Upper lobe of right lung (tissue), 1 donor: ENCODE results near the gene HPX. TPM values are rescaled to one million over a fixed set of nuclear protein-coding genes. Genes with fewer than 3 reads are reported as not detected.
A peak's percentile ranks its signal among the peaks of the same experiment; 100 is the strongest.

Source experiments
- ATAC-seq: fragments of 200-7000 bp; cut with Tn5 transposase; one replicate; pipeline ENCODE4 v1.9.1; 2020; ENCODE audit warnings: mild to moderate bottlenecking, moderate library complexity
- DNase-seq: peaks from one replicate; pipeline ENCODE4 v3.0.0-alpha.2; 2020
- H3K27ac ChIP-seq: fragments of 200-600 bp; one replicate; pipeline ENCODE4 v1.8.0; 2022
- H3K27me3 ChIP-seq: fragments of 200-600 bp; one replicate; pipeline ENCODE4 v1.8.0; 2022; ENCODE audit warnings: mild to moderate bottlenecking
- H3K36me3 ChIP-seq: fragments of 200-600 bp; one replicate; pipeline ENCODE4 v1.8.0; 2022
- H3K4me1 ChIP-seq: fragments of 200-600 bp; one replicate; pipeline ENCODE4 v1.8.0; 2022
- H3K4me3 ChIP-seq: fragments of 200-600 bp; one replicate; pipeline ENCODE4 v1.8.0; 2022; ENCODE audit warnings: mild to moderate bottlenecking
- H3K9me3 ChIP-seq: fragments of 200-600 bp; one replicate; pipeline ENCODE4 v1.8.0; 2022
- CTCF ChIP-seq: fragments of 200-600 bp; IDR thresholded peaks from one replicate; pipeline ENCODE4 v1.8.0; 2022; ENCODE audit warnings: antibody characterized with exemption
- intact Hi-C: fragments of 100-400 bp; cut with DNase I; formaldehyde crosslinking; loops from one replicate; pipeline ENCODE4 v1.11.0; 2022
- total RNA-seq: library from RNA; stranded (reverse); fragmentation: NEBNext Ultra II Directional; extraction: Animal tissue kit (Norgen Biotek cat#: 25700); gene quantifications from one replicate; pipeline ENCODE4 v1.2.1, GENCODE V29; 2021
- donor health status: DM: no; HTN: yes; CAD: no; lungs with severe emphysema.

Gene HPX
- total RNA-seq, 1 donor from 2014 or later: 1.4 TPM

DNA sequence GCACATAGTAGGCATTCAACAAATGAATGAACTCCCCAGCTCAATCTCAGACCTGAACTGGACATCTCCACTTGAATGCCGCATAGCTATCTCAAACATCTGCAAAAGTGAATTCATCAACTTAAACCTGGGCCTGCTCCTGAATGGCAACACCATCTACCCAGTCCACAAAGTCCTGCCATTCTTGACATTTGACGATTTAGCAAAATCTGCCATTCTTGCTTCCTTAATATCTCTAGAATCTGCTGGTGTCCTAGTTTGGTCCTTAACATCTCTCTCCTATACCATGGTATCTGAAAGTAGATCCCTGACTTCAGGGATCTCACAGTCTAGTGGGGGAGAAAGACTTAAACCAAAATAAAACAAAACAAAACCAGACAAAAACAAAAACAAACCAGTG is 12.4 kb upstream of the HPX start:
- H3K4me3 ChIP-seq: no peak overlapping the region
- ATAC-seq (no peak), DNase-seq (no peak)
- no peak for TF ChIP-seq CTCF
- H3K4me1 ChIP-seq: no peaks in the 10 kb centered on the region
- peaks cover 93% of the 10 kb centered on the region for H3K36me3 ChIP-seq
- no peaks in the 10 kb centered on the region for H3K27me3 ChIP-seq
- no peaks in the 10 kb centered on the region for H3K9me3 ChIP-seq
- intact Hi-C loops: no loop called here
- H3K27ac ChIP-seq: no peak overlapping the region

DNA sequence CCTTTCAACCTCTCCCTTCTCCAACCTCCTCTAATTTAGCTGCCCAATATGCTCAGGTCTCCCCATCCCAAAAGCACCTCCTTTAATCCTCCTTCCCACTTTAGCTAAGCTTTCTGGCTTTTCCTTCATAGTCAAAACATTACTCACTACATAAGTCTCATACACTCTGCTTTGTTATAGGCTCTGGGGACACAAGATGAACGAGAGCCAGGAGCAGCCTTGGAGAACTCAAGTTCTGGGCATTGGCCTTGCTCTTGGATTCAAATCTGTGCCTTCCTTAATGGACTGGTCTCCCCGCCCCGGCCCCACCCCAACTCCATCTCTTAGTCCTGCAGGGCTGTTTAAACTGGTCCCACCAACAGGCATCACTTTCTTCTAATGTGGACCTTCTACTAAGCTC is 11.4 kb upstream of the HPX start:
- Histone ChIP-seq H3K4me1 (no peaks in the 10 kb centered on the region), H3K36me3 (peaks cover 84% of the 10 kb centered on the region), H3K9me3 (no peaks in the 10 kb centered on the region), H3K27ac (no peak overlapping the region), H3K4me3 (no peak overlapping the region), H3K27me3 (no peaks in the 10 kb centered on the region)
- DNase-seq (no peak), ATAC-seq (no peak)
- intact Hi-C loops: no loop called here
- no peak for TF ChIP-seq CTCF

DNA sequence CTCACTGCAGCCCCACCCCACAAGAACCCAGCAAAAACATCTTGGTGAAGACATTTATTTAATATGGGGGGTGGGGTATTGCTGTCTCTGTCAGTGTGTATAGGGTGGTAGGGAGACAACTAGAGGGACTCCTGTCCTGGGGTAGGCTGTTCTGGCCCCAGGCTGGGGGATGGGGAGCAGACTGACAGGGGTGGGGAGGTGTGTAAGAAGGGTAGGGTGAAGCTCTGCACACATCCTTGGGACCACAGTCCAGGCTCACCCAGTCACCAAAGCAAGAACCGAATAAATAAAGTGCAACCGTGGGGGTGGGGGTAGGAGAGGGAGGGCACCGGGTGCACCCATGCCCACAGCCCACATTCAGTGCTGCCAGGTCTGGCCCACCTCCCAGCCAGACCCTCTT is 7.8 kb upstream of the HPX start:
- no peaks in the 10 kb centered on the region for H3K27me3 ChIP-seq
- intact Hi-C loops: no loop called here
- no peak for DNase-seq
- no peak for TF ChIP-seq CTCF
- no peaks in the 10 kb centered on the region for H3K9me3 ChIP-seq
- ATAC-seq: no peak
- no peak overlapping the region for H3K4me3 ChIP-seq
- no peak overlapping the region for H3K27ac ChIP-seq
- H3K36me3 ChIP-seq: peaks cover 48% of the 10 kb centered on the region
- no peaks in the 10 kb centered on the region for H3K4me1 ChIP-seq

DNA sequence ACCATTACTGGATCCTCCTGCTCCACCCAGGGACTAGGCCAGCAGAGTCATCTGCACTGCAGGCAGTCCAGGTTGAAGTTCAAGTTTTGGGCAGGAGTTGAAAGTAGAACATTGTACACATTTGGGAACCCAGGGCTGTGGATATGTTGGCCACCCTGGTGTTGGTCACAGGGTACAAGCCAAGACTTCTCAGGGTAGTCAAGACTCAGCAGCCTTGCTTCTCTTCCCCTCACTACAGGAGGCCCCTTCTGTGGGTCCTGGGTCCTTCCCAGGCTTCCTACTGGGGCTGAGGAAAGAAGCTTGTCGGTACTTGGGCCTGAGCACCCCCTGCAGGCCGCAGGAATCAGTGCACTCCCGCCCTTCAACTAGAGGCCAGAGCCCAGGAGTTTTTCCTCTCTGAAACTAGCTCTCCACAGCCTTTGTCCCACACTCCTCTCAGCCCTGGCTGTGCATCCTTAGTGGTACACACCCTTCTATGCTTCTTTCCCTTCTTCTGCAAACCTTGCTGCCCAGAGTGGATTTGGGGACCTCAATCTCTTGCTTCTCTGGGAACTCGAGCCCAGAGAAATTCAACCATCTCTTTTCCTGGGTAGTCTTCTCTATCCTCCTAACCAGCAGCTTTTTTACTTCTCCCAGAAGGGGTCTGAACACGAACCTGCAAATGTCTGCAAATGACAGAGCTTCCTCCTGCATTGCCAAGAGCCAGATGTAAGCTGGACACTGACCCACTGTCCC is 2.6 kb upstream of the HPX start:
- DNase-seq: peak; percentile 78
- peak; percentile 90 for ATAC-seq
- Histone ChIP-seq H3K36me3 (no peaks in the 10 kb centered on the region), H3K4me3 (no peak overlapping the region), H3K4me1 (no peaks in the 10 kb centered on the region), H3K27me3 (no peaks in the 10 kb centered on the region), H3K9me3 (no peaks in the 10 kb centered on the region), H3K27ac (no peak overlapping the region)
- intact Hi-C loops: loop anchor here (5.0 kb wide), 1 partner anchor 61 kb away; no protein-coding TSS in a partner anchor
- TF ChIP-seq CTCF: peak; percentile 85

GRCh38 chr11:6442441-6442840 is 1.7 kb upstream of the HPX start:
- no peak for TF ChIP-seq CTCF
- no peaks in the 10 kb centered on the region for H3K27me3 ChIP-seq
- no peaks in the 10 kb centered on the region for H3K9me3 ChIP-seq
- no peak for ATAC-seq
- no peak for DNase-seq
- no peaks in the 10 kb centered on the region for H3K4me1 ChIP-seq
- intact Hi-C loops: loop anchor here (5.0 kb wide), 1 partner anchor 60 kb away; no protein-coding TSS in a partner anchor
- no peaks in the 10 kb centered on the region for H3K36me3 ChIP-seq
- no peak overlapping the region for H3K4me3 ChIP-seq
- H3K27ac ChIP-seq: no peak overlapping the region
